ENCODE measurements around the gene ZNF184. TPM values are rescaled to one million over a fixed set of nuclear protein-coding genes. Genes with fewer than 3 reads are reported as not detected.

The ZNF184 gene
- total RNA-seq, 4 donors from 2014 or later = 9.5 to 14.0 (median 12.3) TPM

DNA sequence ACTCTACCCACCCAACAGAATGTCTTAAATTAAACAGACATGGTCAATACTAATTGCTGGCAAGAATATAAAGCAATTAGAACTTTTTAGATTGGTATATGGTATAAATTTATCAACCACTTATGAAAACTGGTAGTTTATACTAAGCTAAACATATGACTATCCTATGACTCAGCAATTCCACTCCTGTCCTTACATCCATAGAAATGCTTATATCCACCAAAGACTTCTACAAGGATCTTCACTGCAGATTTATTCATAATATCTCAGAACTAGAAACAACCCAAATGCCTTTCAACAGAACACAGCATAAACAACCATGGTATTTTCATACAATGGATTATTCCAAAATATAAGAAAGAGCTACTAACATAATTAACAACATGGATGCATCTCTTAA, 4.6 kb downstream of the ZNF184 start:
- no peak overlapping the region for H3K4me3 ChIP-seq (ENCODE audit: low read depth, poor library complexity, severe bottlenecking)
- intact Hi-C loops (cut with DNase I; ENCODE audit: low total_unique reads) = no loop called here
- no peak for DNase-seq (ENCODE audit: low spot score in 2 of 2)
- TF ChIP-seq POLR2A (IDR thresholded peaks at IDR 0.05) = no peak
- TF ChIP-seq, protein P1, sequence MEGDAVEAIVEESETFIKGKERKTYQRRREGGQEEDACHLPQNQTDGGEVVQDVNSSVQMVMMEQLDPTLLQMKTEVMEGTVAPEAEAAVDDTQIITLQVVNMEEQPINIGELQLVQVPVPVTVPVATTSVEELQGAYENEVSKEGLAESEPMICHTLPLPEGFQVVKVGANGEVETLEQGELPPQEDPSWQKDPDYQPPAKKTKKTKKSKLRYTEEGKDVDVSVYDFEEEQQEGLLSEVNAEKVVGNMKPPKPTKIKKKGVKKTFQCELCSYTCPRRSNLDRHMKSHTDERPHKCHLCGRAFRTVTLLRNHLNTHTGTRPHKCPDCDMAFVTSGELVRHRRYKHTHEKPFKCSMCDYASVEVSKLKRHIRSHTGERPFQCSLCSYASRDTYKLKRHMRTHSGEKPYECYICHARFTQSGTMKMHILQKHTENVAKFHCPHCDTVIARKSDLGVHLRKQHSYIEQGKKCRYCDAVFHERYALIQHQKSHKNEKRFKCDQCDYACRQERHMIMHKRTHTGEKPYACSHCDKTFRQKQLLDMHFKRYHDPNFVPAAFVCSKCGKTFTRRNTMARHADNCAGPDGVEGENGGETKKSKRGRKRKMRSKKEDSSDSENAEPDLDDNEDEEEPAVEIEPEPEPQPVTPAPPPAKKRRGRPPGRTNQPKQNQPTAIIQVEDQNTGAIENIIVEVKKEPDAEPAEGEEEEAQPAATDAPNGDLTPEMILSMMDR (IDR thresholded peaks at IDR 0.05) = no peak

DNA sequence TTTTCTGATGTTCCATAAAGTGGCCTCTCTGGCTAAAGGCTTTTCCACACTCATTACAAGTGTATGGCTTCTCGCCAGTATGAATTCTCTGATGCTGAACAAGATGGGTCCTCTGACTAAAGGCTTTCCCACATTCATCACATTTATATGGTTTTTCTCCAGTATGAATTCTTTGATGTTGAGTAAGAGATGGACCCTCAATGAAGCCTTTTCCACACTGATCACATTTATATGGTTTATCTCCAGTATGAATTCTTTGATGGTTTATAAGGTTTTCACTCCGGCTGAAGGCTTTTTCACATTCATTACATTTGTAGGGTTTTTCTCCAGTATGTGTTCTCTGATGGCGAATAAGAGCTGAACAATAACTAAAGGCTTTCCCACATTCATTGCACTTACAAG, 20.4 kb downstream of the ZNF184 start:
- H3K4me3 ChIP-seq (ENCODE audit: low read depth, poor library complexity, severe bottlenecking) = no peak overlapping the region
- WGBS, 2 donors = 96 to 97% methylated on average over 3 of the region's 3 CpGs

DNA sequence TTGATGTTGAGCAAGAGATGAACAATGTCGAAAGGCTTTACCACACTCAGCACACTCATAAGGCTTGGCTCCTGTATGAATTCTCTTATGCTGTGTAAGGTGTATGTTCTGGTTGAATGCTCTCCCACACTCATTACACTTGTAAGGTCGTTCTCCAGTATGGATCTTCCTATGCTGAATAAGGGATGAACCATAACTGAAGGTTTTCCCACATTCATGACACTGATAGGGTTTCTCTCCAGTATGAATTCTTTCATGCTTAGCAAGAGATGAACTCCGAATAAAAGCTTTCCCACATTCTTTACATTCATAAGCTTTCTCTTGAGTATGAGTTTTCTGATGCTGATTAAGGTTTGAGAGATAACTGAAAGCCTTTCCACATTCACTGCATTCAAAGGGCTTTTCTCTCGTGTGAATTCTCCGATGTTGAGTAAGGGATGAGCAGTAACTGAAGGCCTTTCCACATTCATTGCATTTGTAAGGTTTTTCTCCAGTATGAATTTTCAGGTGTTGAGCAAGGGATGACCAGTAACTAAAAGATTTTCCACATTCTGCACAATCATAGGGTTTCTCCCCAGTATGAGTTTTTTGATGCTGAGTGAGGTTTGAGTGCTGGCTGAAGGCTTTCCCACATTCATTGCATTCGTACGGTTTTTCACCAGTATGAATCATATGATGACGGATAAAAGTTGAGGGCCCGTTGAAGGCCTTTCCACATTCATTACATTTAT, 21.1 kb downstream of the ZNF184 start:
- no peak overlapping the region for H3K4me3 ChIP-seq (ENCODE audit: low read depth, poor library complexity, severe bottlenecking)
- no peak for DNase-seq (ENCODE audit: low spot score in 2 of 2)
- WGBS, 2 donors = 97% methylated on average over 9 of the region's 9 CpGs
- intact Hi-C loops (cut with DNase I; ENCODE audit: low total_unique reads) = no loop called here
- no peak for TF ChIP-seq POLR2A (IDR thresholded peaks at IDR 0.05)
- TF ChIP-seq, protein P1 (IDR thresholded peaks at IDR 0.05) = no peak

More for the DNA sequence above, 20.4 kb downstream of the ZNF184 start:
- TF ChIP-seq POLR2A (IDR thresholded peaks at IDR 0.05) = no peak
- TF ChIP-seq, protein P1 (IDR thresholded peaks at IDR 0.05) = no peak
- DNase-seq (ENCODE audit: low spot score in 2 of 2) = no peak
- intact Hi-C loops (cut with DNase I; ENCODE audit: low total_unique reads) = no loop called here

DNA sequence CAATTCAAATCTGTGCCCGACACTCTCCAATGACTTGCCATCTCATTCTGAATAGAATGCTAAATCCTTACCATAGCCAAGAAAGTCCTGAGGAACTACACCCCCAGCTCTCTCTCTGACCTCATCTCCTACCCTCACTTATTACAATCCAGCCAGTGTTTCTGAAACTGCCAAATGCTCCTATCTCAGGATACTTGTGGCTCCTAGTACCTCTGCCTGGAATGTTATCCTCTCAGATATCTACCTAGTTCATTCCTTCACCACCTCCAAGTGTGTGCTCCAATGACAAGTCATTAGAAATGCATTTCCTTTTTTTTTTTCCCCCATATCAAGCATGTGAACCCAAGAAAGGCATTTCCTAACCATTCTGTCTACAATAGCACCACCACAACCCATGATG, 24.4 kb downstream of the ZNF184 start:
- no peak for TF ChIP-seq POLR2A (IDR thresholded peaks at IDR 0.05)
- TF ChIP-seq, protein P1 (IDR thresholded peaks at IDR 0.05) = no peak
- intact Hi-C loops (cut with DNase I; ENCODE audit: low total_unique reads) = no loop called here
- 94 to 100% methylated on average over 1 of the region's 1 CpG for WGBS, 2 donors
- H3K4me3 ChIP-seq (ENCODE audit: low read depth, poor library complexity, severe bottlenecking) = no peak overlapping the region
- DNase-seq (ENCODE audit: low spot score in 2 of 2) = no peak

DNA sequence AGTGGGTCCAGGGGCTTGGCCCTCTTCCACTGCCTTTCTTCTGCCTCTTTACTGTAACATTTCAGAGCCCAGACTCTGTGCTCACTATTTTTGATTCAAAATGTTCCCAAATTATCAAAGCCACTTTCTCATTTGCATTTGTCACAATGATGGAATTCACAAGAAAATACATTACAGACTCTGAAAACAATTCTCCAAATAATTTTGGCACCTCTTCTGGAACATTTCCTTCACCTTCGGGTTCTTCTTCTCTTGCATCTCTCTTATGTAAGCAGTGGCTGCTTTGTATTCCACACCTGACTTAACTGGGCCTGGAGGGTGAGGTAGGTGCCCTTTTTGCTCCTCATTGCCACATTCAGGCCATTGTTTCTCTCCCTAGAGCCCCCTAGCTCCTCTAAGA, 30.0 kb downstream of the ZNF184 start:
- no peak for DNase-seq (ENCODE audit: low spot score in 2 of 2)
- no peak for TF ChIP-seq POLR2A (IDR thresholded peaks at IDR 0.05)
- TF ChIP-seq, protein P1 (IDR thresholded peaks at IDR 0.05) = no peak
- intact Hi-C loops (cut with DNase I; ENCODE audit: low total_unique reads) = no loop called here
- WGBS, 2 donors = 83 to 93% methylated on average over 1 of the region's 1 CpG
- no peak overlapping the region for H3K4me3 ChIP-seq (ENCODE audit: low read depth, poor library complexity, severe bottlenecking)

DNA sequence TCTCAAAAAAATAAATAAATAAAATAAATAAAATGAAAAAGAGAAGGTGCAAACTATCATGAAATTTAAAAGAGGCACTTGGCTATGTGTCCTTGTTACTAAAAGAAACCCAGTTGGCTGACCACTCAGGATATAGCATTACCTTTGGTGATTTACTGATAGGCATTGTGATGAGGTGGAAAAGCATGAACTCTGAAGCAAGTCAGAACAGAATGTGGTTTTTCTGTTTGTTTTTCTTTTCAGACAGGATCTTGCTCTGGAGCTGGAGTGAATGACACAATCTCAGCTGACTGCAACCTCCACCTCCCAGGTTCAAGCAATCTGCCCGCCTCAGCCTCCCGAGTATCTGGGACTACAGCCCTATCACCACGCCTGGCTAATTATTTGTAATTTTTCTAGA, 31.9 kb downstream of the ZNF184 start:
- H3K4me3 ChIP-seq (ENCODE audit: low read depth, poor library complexity, severe bottlenecking) = no peak overlapping the region
- 79 to 99% methylated on average over 3 of the region's 3 CpGs for WGBS, 2 donors
- no peak for TF ChIP-seq POLR2A (IDR thresholded peaks at IDR 0.05)
- TF ChIP-seq, protein P1 (IDR thresholded peaks at IDR 0.05) = no peak
- intact Hi-C loops (cut with DNase I; ENCODE audit: low total_unique reads) = no loop called here
- no peak for DNase-seq (ENCODE audit: low spot score in 2 of 2)
